NCI-H2227 (cell line): Measurements from ENCODE around the gene SZT2.

Experiments used
- DNase-seq: peaks from one replicate; lab custom pipeline; 2025; ENCODE audit not compliant: unreplicated experiment; lab: John Stamatoyannopoulos, UW

SZT2 gene

DNA sequence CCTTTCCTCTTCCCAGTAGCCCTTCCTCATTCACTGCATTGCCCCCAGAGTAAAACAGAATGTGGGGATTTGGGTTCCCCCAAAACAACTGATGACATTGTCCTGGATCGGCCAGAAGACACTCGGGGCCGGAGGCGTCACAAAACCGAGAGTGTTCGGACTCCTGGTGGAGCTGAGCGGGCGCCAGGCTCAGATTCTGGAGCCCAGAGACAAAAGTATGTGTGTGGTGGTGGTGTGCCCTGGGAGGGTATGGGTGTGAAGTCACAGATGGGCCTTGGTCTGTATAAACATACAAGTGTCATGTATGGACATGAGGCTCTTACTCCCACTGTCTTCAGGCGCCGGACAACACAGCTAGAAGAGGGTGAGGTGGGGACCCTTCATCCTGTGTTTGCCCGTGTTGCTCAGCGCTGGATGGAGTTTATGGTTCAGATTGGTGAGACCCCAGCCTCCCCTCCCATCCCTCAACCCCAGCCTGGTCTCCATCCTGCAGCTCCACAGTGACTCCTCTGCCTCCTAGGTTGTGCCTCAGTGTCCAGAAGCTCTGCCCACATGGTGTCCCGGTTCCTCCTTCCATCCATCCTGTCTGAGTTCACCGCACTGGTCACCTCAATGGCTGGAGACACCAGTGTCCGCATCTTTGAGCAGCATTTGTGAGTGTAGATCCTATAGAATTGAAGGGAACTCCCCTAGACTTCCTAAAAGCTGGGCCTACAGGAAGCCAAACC, 51.6 kb downstream of the SZT2 start:
- DNase-seq: no peak

DNA sequence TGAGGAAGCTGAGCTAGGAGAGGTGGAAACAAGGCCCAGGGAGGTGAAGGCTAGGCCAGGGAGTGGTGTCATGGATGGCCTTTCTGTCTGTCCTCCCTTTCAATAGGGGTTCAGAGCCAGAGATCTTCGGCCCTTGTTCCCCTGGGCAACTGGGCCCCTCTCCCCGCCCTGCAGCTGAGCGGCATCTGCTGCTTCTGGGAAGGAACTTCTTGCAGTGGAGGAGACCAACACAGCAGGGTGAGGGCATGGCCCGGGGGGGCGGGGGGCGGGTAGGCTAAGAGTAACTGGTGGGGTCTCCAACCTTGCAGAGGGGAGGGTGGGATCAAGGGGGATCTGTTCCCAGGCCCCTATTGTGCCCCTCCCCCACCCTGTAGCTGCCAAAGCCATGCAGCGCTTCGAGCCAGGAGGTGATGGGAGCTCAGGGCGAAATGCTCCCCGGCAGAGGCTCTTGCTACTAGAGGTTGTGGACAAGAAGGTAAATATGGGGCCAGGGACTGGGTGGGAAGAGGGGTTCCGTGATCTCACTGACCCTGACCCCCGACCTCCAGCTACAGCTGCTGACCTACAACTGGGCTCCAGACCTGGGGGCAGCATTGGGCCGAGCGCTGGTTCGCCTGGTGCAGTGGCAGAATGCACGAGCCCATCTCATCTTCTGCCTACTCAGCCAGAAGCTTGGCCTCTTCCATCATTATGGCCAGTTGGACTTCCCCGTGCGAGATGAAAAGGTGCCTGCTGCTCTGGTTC, 52.4 kb downstream of the SZT2 start:
- DNase-seq: no peak

DNA sequence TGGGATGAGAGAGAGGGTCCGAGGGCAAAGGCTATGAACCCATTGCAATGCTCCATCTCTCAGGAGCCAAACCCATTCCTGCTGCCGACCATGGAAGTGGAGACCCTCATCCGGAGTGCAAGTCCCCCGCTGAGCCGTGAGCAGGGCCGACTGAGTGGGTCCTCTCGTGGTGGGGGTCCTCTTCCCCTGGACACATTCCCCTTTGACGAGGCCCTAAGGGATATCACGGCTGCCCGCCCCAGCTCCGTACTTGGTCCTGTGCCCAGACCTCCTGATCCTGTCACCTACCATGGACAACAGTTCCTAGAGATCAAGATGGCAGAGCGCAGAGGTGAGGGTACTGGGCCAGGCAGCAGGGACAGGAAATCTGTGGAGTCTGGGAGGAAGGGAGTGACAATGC, 53.1 kb downstream of the SZT2 start:
- DNase-seq: no peak

DNA sequence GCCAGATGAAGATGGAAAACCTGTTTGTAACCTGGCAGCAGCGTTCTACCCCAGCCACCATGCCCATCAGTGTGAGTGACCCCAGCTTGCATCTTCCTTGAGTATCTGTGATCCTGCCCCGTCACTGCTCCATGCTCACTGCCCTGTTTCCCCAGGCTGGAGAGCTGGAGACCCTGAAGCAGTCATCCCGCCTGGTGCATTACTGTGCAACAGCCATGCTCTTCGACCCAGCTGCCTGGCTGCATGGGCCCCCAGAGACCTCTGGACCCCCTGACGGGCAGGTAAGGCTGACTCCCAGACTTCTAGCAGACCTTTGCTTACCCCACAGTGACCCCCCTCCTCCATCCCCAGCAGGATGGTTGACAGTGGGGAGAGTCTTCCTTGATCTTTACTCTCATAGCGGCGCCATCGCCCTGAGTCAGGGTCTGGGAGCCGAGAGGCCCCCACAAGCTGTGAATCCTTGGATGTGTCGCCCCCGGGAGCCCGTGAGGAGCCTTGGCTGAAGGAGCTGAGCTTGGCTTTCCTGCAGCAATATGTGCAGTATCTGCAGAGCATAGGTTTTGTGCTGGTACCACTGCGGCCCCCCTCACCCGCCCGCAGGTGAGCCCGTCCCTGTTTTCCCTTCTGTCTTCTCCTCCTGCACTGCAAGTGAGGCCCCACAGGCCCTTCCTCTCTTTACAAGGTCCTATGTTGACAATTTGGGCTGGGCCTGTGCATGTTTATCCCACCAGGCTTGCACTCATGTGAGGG, 53.7 kb downstream of the SZT2 start:
- DNase-seq: no peak

DNA sequence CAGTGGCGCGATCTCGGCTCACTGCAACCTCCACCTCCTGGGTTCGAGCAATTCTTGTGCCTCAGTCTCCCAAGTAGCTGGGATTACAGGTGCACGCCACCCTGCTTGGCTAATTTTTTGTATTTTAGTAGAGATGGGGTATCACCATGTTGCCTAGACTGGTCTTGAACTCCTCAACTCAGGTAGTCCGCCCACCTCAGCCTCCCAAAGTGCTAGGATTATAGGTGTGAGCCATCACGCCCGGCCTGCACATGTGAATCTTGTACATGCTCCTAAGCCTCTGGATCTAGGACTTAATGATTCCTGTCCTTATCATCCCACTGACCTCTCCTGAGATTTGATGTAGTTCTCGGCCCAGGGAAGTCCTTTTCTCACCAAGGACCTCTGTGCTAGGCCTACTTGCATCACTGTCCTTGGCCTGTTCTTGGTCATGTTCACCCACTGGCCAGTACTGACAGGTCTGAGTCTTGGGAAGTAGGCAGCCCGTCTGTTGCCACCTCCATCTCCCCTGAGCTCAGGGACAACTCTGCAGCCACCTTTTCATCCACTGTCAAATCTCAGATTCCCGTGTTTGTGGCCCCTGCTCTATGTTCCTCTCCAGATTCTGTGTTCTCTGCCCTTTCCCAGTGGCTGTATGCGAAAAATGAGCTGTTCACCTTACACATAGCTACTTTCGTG, 54.6 kb downstream of the SZT2 start:
- no peak for DNase-seq

DNA sequence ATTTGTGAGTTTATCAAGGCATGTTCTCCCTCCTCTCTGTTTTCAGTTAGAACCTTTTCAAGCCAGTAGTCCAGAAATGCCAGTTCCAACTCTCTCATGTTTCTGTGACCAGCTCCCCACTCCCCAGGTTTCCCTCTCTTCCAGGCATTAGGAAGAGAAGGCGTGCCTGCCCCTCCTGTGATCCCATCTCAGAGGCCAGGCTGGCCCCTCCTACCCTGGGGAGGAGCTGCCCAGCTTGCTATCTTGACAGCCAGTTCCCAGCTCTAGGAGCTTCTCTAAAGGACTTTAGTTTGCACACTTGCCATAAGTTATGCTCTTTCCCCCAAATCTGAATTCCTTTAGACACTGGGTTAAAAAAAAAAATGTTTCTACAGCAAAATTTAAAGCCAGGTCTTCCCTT, 55.1 kb downstream of the SZT2 start:
- DNase-seq: peak; percentile 35

DNA sequence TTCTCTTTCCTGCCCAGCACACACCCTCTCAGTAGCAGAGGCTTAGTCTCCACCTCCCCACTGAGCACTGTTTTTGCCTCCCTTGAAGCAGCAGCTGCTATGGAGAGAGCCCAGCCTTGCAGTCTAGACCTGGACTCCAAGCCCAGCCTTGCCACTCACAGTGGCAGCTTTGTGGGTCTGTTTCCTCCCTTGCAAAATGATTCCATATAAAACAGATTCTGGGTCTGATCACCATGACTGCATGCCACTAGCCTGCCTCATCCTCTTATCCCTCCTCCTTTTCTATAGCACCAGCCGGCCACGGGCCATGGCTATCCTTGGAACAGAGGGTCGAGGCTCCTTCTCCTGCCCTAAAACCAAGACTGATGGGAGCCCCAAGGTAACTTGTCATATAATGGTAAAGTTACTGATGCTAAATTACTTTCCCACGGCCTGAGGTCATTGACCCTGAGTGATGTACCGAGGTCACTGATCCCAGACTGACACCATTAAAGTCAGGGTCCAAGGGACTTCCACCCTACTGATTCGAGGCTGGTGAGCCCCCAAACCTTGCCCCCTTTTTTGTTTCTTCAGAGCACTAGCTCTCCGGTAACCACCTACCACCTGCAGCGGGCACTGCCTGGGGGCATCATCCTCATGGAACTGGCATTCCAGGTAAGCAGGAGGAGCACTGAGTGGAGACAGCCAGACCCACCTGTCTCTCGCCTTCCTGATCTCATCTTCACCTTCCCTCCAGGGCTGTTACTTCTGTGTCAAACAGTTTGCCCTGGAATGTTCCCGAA, 56.1 kb downstream of the SZT2 start:
- DNase-seq: no peak

DNA sequence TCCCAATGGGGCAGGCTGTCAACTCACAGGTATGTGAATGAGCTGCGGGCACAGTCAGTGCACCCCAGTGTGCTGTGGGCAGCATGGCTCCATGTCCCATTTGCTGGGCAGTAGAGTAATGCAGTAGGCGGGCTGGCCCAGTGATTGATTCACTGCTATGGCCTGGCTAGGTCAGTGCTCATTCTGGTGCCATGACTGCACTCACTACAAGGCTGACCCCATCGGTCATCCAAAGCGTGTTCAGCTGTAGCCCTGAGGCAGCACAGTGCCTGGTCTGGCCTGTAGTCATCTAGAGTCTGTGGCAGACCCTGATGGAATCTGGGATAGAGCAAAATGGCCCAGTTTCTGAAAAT, 56.7 kb downstream of the SZT2 start:
- no peak for DNase-seq

DNA sequence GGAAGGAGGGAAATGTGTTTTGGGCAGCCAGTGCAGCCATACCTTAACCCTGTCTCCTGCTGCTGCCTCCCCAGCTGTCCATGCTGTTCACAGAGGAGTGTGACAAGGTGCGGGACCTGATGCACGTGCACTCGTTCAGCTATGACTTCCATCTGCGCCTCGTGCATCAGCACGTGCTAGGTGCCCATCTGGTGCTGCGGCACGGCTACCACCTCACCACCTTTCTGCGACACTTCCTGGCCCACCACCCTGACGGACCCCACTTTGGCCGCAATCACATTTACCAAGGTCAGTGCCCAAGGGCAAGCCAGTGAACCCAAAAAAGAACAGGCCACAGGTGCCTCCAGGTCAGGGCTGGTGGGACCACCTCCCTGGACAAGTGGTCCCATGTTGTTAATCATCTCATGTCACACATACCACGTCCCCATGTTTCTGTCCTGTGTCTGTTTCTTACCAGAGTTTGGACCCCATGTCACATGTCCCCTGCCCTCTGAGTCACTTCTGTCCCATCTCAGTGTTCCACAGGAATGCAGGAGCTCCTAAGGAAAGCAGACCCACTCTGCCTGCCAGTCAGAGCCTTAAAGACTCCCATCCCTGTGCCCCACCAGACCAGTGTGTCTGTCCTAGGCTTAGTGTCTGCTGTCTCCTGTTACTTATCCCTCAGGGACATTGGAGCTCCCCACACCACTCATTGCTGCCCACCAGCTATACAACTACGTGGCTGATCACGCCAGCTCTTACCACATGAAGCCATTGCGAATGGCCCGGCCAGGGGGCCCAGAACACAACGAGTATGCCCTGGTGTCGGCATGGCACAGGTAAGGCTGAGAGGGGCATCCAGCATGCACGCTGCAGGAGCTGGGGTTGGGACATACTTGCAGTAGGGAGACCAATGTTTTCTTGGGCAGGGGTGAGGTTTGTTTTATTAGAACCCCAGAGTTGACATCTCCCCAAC, 57.5 kb downstream of the SZT2 start:
- DNase-seq: no peak

DNA sequence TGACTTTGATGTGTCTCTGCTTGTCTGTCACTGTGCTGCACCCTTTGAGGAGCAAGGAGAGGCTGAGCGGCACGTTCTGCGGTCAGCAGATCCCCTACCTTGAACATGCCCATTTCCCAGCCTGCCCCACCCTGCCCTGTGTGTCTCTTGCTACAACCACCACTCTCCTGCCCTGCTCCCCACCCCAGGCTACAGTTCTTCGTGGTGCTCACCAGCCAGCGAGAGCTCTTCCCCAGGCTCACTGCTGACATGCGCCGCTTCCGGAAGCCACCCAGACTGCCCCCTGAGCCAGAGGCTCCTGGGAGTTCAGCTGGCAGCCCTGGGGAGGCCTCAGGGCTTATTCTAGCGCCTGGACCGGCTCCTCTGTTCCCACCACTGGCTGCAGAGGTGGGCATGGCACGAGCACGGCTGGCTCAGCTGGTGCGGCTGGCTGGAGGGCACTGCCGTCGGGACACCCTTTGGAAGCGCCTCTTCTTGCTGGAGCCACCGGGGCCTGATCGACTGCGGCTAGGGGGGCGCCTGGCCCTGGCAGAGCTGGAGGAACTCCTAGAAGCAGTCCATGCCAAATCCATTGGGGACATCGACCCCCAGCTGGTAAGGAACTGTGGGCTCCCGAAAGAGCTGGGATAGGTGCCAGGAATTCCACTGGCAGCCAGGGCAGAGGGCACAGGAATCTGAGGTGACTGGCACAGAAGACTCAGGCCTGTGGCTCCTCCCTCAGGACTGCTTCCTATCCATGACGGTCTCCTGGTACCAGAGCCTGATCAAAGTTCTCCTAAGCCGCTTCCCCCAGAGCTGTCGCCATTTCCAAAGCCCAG, 58.4 kb downstream of the SZT2 start:
- DNase-seq: no peak

DNA sequence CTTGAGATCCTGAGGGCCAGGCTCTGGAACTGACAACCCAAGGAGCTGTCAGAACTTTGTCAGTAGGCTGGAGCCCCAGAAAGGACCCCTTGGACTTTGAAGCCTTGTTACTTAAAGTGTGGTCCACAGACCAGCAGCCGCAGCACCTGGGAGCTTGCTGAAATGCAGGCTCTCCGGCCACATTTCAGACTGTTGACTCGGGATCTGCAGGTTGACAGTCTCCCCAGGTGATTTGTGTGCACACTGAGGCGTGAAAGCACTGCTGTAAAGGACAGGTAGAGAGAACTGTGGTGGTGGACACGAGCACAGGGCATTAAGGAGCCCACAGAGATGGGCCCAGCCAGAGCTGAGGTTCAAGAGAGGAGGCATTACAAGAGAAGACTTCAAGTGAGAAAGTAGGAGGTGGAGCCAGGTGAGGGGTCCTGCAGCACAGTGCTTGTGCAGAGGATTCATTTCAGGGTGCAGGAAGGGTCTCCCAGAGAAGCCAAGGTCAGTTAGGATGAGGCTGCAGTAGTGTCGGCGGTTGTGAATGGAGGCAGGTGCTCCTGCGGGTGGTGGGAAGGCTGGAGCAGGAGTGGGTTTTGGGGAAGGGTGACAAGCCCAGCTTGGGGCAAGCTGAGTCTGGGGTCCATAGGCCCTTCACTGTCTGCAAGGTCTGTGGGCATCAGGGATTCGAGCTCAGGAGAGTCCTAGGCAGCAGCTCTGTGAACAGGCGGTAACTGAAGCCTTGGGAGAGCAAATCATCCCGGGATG, 59.4 kb downstream of the SZT2 start:
- no peak for DNase-seq

DNA sequence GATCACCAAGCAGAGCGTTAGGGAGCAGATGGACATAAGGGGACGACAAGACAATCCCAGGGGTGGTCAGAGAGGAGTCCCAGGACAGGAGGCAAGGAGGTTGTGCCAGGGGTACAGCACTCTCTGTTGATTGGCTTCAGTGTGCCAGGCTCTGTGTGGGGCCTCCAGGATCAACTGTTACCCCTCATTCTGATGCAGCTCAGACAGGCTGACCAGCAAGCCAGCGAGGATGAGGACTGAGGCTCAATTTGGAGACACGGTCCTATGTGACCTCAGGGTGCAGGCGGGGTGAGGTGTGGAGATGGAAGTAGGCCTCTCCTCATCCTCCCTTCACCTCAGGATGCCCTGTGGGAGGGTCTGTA, 60.0 kb downstream of the SZT2 start:
- DNase-seq: no peak

DNA sequence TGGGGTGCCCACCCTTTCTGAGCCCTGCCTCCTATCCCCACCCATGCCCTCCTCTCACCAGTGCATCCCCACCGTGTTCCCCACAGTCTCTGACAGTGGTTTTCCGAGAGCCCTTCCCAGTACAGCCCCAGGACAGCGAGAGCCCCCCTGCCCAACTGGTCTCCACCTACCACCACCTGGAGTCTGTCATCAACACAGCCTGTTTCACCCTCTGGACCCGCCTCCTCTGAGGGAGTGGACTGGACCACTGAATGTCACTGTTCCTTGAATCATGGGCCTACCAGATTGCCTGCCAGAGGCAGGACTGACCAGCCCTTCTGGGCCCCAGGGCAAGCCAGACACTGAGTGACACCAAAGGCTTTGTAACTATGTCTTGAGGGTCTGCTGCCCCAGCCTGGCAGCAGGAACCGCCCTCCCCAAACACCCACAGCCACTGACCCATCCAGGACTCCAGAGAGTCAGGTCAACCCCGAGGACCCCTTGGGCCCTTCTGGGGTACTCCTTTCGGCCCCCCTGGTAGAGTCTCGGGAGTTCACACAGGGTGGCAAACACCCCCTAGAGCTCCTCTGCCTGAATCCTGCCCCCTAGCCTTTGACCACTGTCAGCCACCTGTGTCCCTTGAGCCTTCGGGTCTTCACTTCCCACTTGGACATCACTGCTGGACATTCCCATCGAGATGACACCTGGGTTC, 60.7 kb downstream of the SZT2 start:
- DNase-seq: no peak

DNA sequence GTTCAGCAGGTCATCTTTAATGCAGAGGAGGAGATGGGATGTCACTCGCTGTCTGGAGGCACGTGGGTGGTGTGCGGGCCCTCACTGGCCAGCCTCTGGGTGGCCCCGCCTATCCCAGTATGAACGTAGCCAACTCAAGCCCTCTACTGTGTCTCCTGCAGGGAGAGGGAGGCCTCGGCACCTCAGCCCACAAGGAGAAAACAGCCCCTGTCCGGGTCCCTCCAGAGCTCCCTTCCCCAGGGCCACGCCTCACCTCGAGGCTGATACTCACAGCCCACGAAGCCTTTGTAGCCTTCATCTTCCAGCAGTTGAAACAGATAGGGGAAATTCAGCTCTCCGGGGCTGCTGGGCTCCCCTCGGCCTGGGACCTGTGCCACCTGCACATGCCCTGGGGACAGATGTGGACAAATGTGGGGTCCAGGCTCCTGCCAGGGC, 61.5 kb downstream of the SZT2 start:
- DNase-seq: no peak

DNA sequence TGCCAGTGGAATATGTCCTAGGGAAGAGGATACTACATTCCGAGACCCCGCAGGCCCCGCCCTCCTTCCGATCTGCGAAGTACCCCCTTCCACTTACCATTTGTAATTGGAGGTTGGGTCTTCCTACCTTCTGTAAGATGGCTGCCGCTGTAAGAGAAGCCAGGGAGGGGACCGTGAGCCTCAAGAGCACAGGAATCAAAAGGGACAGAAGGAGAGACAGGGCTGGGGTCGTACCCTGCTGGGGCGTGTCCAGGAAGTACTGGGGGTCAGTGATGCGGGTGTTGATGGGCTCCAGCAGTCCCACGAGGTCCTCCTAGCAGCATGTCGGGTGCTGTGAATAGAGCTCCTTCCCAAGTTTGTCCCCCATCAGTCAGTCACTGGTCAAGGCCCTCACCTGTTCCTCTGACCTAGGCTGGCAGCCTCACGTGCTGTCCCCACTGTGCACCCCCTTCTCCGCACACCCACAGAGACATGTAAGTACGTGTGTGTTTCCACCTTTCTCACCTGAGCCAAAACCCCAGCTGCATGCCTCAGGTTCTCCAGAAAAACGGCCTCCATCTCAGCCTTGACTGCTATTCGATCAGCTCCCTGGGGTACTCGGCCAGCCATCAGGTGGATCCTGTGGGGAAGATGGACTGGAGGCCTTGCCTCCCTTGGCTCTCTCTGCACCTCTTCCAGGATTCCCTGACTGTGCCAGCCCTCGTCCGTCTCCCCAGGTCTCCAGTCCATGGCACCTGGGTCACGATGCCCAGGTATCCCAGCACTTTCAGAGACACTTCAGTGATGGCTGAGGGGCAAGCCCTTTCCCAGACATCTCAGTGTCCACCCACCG, 62.2 kb downstream of the SZT2 start:
- DNase-seq: no peak

DNA sequence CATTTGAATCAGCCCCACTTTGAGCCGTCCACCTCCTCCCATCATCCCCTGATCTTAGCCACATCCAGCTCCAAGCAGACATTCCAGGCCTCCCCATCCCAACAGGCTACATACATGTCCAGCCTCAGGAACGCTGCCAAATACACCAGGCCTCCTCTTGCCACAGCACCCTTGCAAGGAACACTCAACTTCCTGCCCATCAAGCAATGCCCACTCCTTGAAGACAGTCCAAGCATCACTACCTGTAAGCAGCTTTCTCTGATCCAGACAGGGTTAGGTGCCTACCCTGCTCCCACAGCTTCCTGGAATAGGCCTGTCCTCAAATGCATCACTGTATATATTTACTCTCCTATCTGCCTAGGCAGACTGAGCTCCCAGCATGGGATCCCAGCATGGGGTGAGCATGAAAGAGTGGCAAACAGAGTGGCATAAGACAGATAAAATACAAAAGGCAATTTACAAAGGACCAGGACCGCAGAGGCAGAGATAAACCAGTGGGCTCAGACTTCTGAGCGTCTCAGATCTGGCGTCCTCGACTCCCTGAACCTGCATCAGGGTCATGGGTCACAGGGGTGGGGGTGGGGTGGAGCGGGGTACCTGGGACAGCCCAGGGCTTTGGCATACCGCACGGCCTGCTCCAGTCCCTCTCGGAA, 63.2 kb downstream of the SZT2 start:
- peak; percentile 58 for DNase-seq
